ENCODE results near the gene SH3RF3. TPM values are rescaled to one million over a fixed set of nuclear protein-coding genes. Genes with fewer than 3 reads are reported as not detected.

The SH3RF3 gene
- polyA plus RNA-seq, 1 of the 3 experiments (the other 2 are of a cell fraction), result 1.9 TPM

DNA sequence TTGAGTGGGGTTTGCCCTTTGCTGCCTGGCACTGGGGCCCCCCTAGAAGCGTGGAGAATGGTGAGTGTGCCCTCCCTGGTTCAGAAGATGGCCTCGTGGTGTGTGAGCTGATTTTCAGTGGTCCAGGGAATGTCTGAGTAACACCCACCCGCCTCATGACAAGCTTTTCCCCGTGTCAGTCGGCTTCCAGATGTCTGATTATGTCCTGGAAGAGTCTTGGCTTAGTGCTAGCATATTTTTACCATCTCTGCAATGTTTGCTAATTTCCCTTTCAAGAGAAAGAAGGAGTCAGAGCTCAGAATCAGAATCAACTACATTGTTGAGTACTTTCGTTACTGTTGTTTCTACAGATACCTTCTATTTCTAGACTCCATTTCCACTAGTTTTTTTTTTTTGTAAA is 270.1 kb downstream of the SH3RF3 start:
- Histone ChIP-seq H3K4me3 (ENCODE audit: low read depth in 2 of 2, low read length in 1 of 2) (no peak overlapping the region), H3K36me3 (replicated peaks in 1 of 2; ENCODE audit: control insufficient read depth in 1 of 2, insufficient read depth in 2 of 2, low read length in 1 of 2) (no peaks in the 10 kb centered on the region), H3F3A (replicated peaks; ENCODE audit: insufficient read depth) (no peaks in the 10 kb centered on the region), H3K9me3 (no peaks in the 10 kb centered on the region), H3K79me2 (ENCODE audit: insufficient read depth) (no peaks in the 10 kb centered on the region), H3K9ac (no peak overlapping the region), H3K4me2 (no peak overlapping the region), H3K27me3 (ENCODE audit: insufficient read depth) (no peaks in the 10 kb centered on the region), H3K27ac (ENCODE audit: low read depth in 2 of 2, low read length in 1 of 2) (no peak overlapping the region), H3K4me1 (ENCODE audit: control insufficient read depth in 1 of 2, insufficient read depth in 2 of 2, low read depth in 1 of 2, low read length in 1 of 2) (peaks cover 0 to 2% of the 10 kb centered on the region in 2 experiments; a peak in 1 of 4 replicates), H4K20me1 (ENCODE audit: insufficient read depth) (0 out of 2 replicates have a peak, but pooled peaks cover 6% of the 10 kb centered on the region), H2AFZ (ENCODE audit: low read depth) (no peak overlapping the region), H3K9me2 (no peaks in the 10 kb centered on the region)
- ChIA-PET POLR2A (no interaction called here), CTCF (interaction anchor here (0.9 to 1.4 kb wide), 2 partner anchors 50 to 135 kb away, joined by 3 read pairs; no protein-coding TSS in a partner anchor)
- WGBS (ENCODE audit: low lambda C conversion rate), result 81% methylated on average over 4 of the region's 6 CpGs
- no peak for TF ChIP-seq ELF1 (IDR thresholded peaks at IDR 0.05)
- no peak for DNase-seq

GRCh38 chr2:109400102-109400501 is 271.1 kb downstream of the SH3RF3 start:
- 0 out of 2 replicates have a peak, but pooled peaks cover 6% of the 10 kb centered on the region for H4K20me1 ChIP-seq (ENCODE audit: insufficient read depth)
- H3K36me3 ChIP-seq (replicated peaks in 1 of 2; ENCODE audit: control insufficient read depth in 1 of 2, insufficient read depth in 2 of 2, low read length in 1 of 2), result no peaks in the 10 kb centered on the region
- H3K4me2 ChIP-seq, result no peak overlapping the region
- no peak for DNase-seq
- no peak overlapping the region for H3K9ac ChIP-seq
- H3K79me2 ChIP-seq (ENCODE audit: insufficient read depth), result no peaks in the 10 kb centered on the region
- TF ChIP-seq EZH2phosphoT487 (IDR thresholded peaks at IDR 0.05; ENCODE audit: borderline replicate concordance, low read depth) (no peak), SIN3A (IDR thresholded peaks at IDR 0.05; ENCODE audit: borderline replicate concordance, low read depth, low read length) (no peak), GABPA (IDR thresholded peaks at IDR 0.05; ENCODE audit: low read depth) (no peak), IRF3 (IDR thresholded peaks at IDR 0.05; ENCODE audit: low read depth, low read length) (no peak), FOXJ3 (CRISPR knock-in tag; IDR thresholded peaks at IDR 0.05) (no peak), YY1 (IDR thresholded peaks at IDR 0.05; ENCODE audit: low read depth) (no peak), NFIC (IDR thresholded peaks at IDR 0.05; ENCODE audit: borderline replicate concordance) (no peak), RAD21 (IDR thresholded peaks at IDR 0.05; ENCODE audit: low read length) (no peak), TCF12 (IDR thresholded peaks at IDR 0.05) (no peak), MEF2A (IDR thresholded peaks at IDR 0.05; ENCODE audit: borderline replicate concordance, low read depth) (no peak), ELF1 (IDR thresholded peaks at IDR 0.05) (no peak), JUND (IDR thresholded peaks at IDR 0.05) (no peak), MXI1 (IDR thresholded peaks at IDR 0.05; ENCODE audit: low read depth, low read length) (no peak), ZBTB33 (IDR thresholded peaks at IDR 0.05; ENCODE audit: borderline replicate concordance, low read depth) (no peak)
- TF ChIP-seq, protein P1, sequence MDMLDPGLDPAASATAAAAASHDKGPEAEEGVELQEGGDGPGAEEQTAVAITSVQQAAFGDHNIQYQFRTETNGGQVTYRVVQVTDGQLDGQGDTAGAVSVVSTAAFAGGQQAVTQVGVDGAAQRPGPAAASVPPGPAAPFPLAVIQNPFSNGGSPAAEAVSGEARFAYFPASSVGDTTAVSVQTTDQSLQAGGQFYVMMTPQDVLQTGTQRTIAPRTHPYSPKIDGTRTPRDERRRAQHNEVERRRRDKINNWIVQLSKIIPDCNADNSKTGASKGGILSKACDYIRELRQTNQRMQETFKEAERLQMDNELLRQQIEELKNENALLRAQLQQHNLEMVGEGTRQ (IDR thresholded peaks at IDR 0.05; ENCODE audit: borderline replicate concordance, low read depth, low read length), result no peak
- TF ChIP-seq, protein P2, sequence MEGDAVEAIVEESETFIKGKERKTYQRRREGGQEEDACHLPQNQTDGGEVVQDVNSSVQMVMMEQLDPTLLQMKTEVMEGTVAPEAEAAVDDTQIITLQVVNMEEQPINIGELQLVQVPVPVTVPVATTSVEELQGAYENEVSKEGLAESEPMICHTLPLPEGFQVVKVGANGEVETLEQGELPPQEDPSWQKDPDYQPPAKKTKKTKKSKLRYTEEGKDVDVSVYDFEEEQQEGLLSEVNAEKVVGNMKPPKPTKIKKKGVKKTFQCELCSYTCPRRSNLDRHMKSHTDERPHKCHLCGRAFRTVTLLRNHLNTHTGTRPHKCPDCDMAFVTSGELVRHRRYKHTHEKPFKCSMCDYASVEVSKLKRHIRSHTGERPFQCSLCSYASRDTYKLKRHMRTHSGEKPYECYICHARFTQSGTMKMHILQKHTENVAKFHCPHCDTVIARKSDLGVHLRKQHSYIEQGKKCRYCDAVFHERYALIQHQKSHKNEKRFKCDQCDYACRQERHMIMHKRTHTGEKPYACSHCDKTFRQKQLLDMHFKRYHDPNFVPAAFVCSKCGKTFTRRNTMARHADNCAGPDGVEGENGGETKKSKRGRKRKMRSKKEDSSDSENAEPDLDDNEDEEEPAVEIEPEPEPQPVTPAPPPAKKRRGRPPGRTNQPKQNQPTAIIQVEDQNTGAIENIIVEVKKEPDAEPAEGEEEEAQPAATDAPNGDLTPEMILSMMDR (IDR thresholded peaks at IDR 0.05), result no peak
- ChIA-PET POLR2A (no interaction called here), CTCF (interaction anchor here (1.4 kb wide), 1 partner anchor 49 kb away, joined by 3 read pairs; no protein-coding TSS in a partner anchor)
- H3K4me3 ChIP-seq (ENCODE audit: low read depth in 2 of 2, low read length in 1 of 2), result no peak overlapping the region
- H3K9me2 ChIP-seq, result no peaks in the 10 kb centered on the region
- no peaks in the 10 kb centered on the region for H3K27me3 ChIP-seq (ENCODE audit: insufficient read depth)
- no peak overlapping the region for H3K27ac ChIP-seq (ENCODE audit: low read depth in 2 of 2, low read length in 1 of 2)
- H2AFZ ChIP-seq (ENCODE audit: low read depth), result no peak overlapping the region
- H3F3A ChIP-seq (replicated peaks; ENCODE audit: insufficient read depth), result no peaks in the 10 kb centered on the region
- 87% methylated on average over 7 of the region's 7 CpGs for WGBS (ENCODE audit: low lambda C conversion rate)
- H3K4me1 ChIP-seq (ENCODE audit: control insufficient read depth in 1 of 2, insufficient read depth in 2 of 2, low read depth in 1 of 2, low read length in 1 of 2), result peaks cover 0 to 2% of the 10 kb centered on the region in 2 experiments; a peak in 1 of 4 replicates
- no peaks in the 10 kb centered on the region for H3K9me3 ChIP-seq

Data from SK-N-SH (cell line).